ENCODE results near the gene ZDHHC14.
"Not testable (repeated sequence)": the region's sequence is repeated elsewhere in the genome, so short reads cannot be mapped to it uniquely, and the experiment has no call there.

Gene ZDHHC14

DNA sequence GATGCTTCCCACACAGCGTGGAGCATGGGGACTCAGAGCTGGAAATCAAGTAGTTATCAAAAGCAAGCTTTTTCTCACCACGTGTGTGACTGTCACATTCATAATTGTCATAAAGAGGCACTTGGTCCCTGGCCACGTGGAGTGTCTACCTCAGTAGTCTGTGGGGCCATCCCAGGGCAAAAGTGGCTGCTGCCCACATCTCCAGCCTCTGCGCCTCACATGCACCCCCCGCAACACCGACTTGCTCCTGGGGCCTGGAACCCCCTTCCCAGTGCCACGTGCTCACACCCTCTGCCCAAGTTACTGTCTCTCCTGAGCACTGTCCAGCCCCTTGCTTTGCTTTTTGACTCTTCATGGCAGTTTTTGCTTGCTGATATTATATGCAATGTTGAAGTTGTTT, 308.9 kb downstream of the ZDHHC14 start:
- no peak for DNase-seq (ENCODE audit: low spot score)

DNA sequence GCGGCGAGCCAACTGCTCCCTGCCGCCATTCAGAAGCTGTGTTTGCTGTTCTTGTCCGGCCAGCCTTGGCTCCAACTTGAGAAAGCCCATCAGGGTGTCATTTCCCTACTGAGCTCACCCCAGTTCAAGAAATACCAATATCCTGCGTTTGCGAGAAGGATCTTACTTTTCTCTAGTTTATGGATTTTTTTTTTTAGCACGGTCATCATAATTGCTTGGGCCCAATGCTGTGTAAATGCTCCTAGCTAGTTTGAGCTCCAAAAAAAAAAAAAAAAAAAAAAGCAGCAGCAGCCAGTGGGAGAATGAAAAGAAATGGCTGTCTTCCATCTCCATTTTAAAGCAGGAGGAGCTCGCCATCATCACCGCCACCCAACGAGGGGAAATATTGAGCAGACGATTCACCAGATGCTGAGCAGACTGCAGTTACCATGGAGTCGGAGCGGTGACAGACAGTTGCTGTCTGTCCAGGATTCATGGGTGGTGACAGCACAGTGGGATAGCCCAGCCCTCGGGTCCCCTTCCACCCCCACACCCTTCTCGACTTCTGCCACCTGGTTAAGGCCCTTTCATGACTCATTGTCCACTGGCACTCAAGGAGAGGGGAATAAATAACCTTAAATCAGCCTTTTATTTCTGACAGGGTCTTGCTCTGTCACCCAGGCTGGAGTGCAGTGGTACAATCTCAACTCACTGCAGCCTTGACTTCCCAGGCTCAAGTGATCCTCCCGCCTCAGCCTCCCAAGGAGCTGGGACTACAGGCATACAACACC, 309.6 kb downstream of the ZDHHC14 start:
- DNase-seq (ENCODE audit: low spot score), result no peak

DNA sequence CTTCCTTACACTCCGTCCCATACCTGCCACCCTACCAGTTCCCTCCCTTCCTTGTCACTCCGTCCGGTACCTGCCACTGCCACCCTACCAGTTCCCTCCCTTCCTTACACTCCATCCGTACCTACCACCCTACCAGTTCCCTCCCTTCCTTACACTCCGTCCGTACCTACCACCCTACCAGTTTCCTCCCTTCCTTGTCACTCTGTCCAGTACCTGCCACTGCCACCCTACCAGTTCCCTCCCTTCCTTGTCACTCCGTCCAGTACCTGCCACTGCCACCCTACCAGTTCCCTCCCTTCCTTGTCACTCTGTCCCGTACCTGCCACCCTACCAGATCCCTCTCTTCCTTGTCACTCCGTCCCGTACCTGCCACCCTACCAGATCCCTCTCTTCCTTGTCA, 310.6 kb downstream of the ZDHHC14 start:
- not testable (repeated sequence) for DNase-seq (ENCODE audit: low spot score)

DNA sequence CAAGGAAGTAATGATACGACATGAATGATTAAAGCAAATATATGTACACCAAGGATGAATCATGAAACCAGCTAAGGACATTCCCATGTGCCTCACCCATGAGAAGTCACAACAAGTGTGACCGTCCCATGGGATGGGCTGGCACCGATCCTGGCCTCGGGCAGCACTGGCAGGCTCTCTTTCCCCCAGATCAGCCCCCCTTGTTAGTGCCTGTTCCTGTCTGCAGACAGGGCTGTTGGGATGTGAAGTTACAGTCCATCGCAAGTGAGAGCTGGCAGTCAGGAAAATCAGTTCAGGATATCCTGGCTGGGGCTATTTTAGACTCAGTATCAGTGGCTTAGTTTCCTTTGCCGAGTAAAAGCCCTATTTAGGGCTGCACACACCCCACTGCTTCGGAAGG, 312.9 kb downstream of the ZDHHC14 start:
- DNase-seq (ENCODE audit: low spot score), result no peak

DNA sequence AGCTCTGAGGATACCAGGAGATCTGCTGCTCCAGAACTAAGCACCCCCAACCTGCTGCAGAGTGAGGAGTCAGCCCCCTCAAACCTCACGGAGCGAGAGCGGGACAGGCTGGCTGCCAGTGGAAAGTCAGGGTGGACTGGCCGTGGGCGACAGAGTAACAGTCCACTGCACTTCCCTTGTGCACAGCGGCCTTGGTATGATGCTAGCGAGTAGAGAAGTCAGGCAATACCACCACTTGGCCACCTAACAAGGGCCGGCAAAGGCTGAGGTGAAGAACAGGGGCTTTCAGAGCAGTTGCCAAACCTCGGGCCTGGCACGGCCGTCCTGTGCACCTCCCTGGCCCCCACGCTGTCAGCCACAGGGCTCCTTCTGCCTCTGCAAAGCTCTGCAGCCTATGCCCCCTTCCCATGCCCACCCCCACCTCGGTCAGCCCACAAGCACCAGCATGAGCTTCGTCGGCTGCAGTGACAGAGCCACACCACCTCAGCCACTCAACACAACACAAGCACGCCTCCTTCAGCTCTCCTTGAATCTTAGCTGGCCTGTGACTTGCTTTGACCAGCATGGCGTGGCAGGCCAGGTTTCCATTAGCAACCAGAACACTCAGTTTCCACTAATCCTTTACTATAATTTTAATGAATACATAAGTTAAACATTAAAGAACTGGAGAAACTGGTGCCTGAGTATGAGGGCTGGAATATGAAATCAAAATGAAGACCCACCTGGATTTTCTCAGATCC, 314.5 kb downstream of the ZDHHC14 start:
- no peak for DNase-seq (ENCODE audit: low spot score)

DNA sequence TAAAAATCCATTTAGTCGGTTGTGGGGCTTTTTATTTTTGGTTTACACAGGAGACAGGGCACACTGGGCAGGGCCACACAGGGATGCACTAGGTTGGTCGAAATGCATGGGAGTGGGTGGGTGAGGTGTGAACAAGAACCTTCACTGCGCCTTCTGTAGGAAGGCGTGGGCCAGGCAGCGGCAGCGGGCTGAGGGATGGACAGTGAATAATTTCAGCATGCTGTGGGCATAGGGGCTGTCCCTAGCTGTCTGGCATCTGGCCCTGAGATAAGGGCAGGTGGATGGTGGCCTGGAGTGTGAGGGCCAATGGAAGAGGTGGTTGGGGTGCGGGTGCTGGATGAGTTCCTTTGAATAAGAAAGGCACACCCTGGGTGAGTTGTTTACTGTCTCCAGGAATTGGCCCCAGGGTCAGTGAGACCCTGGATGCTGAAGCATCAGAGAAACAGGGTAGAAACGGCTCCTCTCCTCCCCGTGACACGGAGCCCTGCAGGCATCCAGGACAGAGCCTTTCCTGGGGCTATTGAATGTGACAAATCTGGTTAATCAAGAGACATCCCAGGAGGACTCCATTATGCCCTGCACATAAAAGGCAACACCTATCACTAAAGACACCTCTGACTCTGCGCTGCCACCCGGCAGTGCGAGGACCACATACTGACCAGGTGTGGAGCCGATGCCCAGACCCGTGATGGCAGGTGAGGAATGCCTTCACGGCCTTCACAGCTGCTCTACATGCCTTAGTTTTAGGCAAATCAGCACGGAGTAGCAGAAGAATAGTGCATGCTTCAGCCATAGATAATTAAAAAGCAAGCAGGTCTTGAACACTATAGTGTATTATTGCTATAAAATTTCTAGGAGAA, 319.0 kb downstream of the ZDHHC14 start:
- DNase-seq (ENCODE audit: low spot score), result no peak

DNA sequence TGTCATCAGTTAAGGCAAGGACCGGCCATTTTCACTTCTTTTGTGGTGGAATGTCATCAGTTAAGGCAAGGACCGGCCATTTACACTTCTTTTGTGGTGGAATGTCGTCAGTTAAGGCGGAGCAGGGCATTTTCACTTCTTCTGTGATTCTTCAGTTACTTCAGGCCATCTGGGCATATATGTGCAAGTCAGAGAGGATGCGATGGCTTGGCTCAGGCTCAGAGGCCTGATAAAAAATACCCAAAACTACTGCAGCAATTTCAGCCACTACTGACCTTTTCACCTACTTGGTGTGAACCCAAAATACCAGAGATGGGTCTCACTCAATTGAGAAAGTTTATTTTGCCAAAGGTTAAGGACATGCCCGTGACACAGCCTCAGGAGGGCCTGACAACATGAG, 325.4 kb downstream of the ZDHHC14 start:
- not testable (repeated sequence) for DNase-seq (ENCODE audit: low spot score)

DNA sequence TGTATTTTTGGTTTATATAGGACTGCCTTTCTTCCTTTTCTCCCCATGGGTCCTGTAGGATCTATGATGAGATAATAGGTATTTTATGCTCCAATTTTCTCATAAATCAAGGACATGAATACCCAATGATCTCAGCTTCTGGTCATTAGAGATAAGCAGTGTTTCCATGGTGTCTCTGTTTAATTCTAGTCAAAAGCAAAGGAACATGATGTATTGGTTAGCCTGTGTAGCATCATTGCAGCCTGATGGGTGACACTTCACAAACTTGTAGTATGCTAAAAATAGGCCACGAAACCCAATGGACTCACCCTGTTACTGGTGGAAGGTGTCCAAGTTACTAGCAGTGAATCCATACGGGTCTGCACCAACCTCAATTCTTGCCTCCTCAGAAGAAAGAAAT, 325.9 kb downstream of the ZDHHC14 start:
- DNase-seq (ENCODE audit: low spot score), result no peak

DNA sequence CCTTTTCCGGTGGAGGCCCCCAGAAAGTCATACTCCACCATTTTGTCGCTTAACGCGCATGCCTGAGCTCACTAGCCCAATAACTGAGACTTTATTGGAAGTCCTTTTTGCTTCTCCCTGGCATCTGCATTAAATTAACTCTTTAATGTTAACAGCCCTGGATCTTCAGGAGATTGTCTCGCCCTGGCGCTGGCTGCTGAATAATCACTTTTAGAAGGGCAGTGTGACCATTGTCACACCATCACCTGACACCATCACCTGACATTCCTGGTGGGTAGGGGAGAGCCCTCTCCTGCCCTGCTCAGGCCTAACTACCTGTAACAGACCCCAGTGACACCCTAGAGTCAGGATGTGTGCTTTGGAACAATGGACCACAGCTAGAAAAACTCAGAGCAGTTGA, 326.6 kb downstream of the ZDHHC14 start:
- DNase-seq (ENCODE audit: low spot score), result no peak

DNA sequence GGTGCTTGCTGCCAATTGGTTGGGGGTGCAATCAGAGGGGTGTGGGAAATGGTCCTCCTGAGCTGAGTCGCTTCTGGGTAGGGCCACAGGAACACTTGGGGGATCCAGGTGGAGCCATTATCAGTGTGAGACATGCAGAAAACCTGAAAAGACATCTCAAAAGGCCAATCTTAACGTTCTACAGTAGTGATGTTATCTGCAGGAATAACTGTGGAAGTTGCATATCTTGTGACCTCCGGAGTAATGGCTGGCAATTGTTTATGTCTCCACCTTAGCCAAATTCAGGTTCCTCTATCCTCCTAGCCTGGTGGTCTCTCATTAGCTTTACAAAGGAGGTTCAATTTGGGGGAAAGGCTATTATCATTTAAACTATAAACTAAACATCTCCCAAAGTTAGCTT, 327.2 kb downstream of the ZDHHC14 start:
- DNase-seq (ENCODE audit: low spot score), result no peak

DNA sequence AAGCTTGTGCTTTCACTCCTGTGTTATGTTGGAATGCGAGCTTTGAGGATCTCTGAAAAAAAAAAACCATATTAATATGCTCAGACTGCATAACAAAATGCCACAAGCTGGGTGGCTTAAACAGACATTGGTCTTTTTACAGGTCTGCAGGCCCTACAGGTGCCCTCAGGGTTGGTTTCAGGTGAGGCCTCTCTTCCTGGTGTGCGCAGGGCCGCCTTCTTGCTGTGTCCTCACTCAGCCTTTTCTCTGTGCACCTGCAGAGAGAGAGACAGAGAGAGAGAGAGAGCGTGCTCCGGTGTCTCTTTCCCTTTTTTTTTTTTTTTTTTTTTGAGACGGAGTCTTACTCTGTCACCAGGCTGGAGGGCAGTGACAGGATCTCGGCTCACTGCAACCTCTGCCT, 327.9 kb downstream of the ZDHHC14 start:
- no peak for DNase-seq (ENCODE audit: low spot score)

DNA sequence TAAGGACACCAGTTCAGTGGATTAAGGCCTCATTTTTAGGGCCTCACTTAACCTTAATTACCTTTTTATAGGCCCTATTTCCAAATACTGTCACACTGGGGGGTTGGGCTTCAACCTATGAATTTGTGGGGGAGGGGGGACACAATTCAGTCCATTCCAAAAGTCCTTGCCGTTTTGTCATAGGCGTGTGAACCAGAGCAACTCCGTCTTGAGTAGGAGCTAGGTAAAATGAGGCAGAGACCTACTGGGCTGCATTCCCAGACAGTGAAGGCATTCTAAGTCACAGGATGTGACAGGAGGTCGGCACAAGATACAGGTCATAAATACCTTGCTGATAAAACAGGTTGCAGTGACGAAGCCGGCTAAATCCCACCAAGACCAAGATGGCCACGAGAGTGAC, 328.6 kb downstream of the ZDHHC14 start:
- no peak for DNase-seq (ENCODE audit: low spot score)

DNA sequence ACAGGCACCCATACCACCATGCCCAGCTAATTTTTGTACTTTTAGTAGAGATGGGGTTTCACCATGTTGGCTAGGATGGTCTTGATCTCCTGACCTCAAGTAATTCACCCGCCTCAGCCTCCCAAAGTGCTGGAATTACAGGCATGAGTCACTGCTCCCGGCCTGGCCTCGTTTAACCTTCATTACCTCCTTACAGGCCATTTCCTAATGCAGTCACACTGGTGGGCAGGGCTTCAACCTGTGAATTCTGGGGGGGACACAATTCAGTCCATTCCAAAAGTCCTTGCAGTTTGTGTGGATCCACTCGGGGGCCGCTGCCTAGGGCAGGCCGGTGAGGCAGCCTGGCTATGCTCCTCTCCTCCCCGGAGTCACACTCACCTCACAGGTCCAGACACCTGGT, 329.6 kb downstream of the ZDHHC14 start:
- DNase-seq (ENCODE audit: low spot score), result no peak

DNA sequence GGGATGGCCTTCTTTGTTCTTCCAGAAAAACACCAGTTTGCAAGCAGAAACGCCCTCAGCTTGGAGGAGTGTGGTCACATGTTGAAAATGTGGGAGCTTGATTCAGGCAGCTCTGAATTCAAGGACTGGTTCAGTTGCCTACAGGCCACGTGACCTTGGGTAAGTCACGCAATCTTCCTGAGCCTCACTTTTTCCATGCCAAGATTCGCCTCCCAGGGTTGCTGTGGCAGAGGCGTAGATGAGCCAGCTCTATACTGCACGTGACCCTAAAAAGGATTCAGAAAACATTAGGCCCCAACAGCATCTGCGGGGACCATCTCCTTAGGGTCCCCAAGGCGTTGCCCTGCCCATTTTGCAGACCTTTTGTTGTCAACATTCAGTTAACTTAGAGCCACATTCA, 330.1 kb downstream of the ZDHHC14 start:
- DNase-seq (ENCODE audit: low spot score), result no peak

DNA sequence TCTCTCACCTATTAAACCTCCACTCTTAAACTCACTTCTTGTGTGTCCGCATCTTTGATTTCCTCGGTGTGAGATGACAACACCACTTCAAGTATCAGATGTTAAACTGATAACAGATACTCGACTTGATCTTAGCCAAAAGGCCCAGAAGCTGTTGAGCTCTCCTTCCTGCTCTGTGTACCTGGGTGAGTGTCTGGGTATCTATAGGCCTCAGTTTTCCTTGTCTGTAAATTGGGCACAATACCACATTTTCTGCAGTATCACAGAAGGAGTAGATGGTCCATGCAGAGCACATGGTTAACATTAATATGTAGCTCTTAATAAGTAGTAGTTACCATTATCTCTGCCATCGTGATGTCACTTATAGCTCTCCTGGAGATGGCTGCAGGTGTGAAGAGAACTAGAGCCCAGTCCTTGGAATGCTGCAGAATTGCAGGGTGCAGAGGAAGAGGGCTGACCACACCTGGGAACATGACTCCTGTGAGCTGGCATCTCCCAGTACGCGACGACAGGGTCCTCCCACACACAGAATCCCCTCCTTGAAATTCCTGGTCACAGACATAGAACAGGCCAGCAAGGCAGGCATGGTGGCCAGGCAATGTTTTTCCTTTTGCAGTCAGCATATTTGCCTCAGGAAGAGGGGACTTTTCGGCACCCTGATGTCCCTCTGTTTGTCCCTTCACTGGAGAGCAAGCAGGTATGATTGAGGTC, 331.8 kb downstream of the ZDHHC14 start:
- no peak for DNase-seq (ENCODE audit: low spot score)

DNA sequence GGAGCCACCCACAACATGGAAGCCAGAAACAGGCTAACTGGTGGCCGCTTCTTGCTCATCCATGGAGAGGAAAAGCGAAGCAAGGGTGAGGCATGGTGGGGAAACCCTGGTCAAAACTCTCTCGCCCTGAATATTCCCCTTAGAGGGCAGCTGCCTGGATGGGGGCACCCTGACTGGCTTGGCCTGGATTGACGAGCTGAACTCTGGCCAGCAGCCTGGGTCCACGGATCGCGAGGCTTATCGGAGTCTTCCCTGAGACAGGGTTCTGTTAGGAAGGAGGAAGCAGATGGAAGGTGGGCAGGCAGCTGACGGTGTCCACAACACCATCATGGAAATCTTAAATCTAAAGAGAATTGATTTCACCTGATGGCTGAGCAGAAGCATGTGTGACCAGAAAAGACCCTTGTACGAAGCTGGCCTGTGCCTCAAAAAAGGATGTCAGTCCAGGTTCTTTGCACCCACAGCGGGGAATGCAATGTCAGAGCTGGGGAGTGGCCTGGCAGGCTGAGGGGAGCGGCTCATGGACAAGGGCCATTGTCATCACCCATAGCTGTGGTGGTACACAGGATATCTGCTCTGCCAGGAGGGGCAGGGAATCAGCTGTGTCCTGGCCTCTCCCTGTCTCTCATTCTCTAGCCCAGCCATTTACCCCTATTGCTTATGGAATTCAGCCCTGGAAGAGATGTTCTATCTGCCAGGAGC, 332.6 kb downstream of the ZDHHC14 start:
- no peak for DNase-seq (ENCODE audit: low spot score)

DNA sequence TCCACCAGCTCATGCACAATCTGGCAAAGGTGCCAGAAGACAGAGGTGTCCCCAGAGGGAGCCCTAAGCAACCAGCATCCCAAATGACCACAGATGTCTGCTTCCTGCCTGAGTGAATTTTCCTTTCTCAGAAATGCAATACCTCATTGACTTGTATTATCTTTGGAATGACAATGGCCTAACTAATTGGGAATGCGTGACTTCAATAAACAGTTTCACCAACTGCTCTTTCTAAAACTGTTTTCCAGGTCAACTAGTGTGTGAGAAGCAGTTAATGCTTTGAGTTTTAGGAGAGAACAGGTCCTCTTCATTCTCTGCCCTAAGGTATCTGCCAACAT, 333.1 kb downstream of the ZDHHC14 start:
- no peak for DNase-seq (ENCODE audit: low spot score)

DNA sequence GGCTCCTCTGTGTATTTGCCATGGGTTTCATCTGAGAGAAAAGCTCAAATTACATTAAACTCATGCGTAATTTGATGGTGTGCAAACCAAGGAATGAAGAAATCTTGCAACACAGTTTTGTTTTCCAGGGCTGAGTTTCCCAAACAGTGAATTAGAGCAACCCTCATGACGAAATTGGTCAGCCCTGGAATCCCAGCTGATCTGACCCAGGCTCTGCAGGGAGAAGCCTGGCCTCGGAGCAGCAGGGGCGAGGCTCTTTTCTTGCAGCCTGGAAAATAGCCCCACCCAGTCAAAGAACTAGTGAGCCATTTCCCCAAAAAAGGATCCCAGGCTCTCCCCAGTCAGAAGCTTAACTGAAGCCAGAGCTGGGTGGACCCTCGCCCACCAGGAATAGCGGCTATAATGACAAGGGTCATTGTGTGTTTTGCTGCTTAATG, 334.8 kb downstream of the ZDHHC14 start:
- DNase-seq (ENCODE audit: low spot score), result no peak

DNA sequence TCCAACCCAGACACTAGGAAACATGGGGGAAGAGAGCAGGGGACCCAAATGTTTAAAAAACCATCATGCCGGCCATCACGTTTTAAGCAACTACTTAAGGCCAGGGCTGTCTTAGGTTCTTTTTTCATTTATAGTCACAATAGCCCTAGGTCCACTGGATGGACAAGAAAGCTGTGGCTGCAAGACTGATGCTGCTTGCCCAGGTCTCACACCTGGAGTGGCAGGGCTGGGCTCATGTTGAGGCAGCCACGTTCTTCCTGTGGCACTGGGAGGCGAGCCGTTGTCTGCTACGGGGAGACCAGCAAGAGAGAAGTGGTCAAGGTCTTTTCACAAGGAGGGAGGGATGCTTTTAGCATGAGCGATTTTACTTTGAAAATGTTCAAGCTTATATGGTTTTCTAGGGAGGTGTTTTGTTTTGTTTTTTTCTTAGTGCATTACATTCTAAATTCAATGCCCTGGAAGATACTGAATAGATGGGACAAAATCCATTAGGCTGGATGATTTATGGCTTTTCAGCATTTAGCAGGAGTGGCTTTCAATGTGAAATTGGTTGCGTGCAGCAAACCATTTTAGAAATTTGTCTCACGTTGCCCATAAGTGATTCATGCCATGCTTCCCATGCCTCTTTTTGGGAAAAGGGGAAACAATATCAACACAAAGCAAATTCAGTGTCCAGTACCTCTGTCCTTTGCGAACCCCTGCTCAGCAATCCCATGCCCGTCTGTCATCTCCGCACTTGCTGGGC, 335.4 kb downstream of the ZDHHC14 start:
- no peak for DNase-seq (ENCODE audit: low spot score)

DNA sequence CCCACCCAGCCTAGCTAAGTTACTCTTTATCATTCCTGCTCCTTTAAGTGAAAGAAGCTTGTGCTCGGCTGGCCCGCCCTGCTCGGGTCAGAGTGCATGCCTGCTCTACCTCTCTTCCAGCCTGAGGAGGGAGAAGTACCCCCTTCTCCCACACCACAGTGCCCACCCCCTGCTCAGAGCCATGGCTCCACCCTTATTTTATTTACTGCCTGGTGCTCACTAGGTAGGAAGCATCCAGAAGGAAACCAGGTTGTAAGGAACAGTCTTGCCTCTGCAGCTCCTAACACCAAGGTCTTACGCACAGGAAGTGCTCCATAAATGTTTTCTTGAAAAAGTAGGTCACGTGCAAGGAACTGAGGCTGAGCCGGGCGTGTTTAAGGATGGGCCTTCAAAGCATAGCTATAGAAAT, 336.4 kb downstream of the ZDHHC14 start:
- no peak for DNase-seq (ENCODE audit: low spot score)
